GM19328 (cell line): Measurements from ENCODE around the gene NDUFA9.

Experiments used
- ATAC-seq: cut with Tn5 transposase; IDR thresholded peaks from one replicate; pipeline ENCODE4 v1.9.1; 2021; ENCODE audit warnings: mild to moderate bottlenecking, moderate library complexity; ENCODE audit not compliant: unreplicated experiment

NDUFA9 gene

DNA sequence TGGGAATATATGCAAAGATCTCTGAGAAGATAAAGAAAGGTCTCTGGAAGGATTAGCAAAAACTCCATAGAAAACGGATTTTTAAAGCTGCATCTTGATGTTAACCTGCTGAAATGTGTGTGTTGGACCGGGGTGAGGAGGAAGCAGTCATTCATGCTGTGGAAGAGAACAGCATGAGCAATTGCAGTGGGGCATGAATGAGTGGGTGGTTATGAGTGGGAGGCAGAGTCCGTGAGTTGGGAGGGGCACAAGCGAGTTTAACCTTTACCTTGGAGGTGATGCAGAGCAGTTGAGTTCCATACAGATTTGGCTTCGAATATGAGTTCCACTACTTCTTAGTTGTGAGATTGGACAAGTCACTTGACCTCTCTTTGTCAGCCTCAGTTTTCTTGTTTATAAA, 41.8 kb downstream of the NDUFA9 start:
- ATAC-seq = no peak
